Progenitor cell of endocrine pancreas (in vitro differentiated cells): ENCODE data around the gene SPEM1. TPM values are rescaled to one million over a fixed set of nuclear protein-coding genes. Genes with fewer than 3 reads are reported as not detected.

Source experiments
- DNase-seq: peaks from one replicate; pipeline ENCODE4 v3.0.0; 2021; ENCODE audit warnings: low spot score; ENCODE audit not compliant: unreplicated experiment
- H3K27ac Mint-ChIP-seq: 2 replicates; pipeline ENCODE4 v1.8.0; 2021; ENCODE audit warnings: mild to moderate bottlenecking, moderate library complexity, mixed read lengths
- H3K27me3 Mint-ChIP-seq: 2 replicates; pipeline ENCODE4 v1.8.0; 2021; ENCODE audit warnings: mixed read lengths
- H3K36me3 Mint-ChIP-seq: 2 replicates; pipeline ENCODE4 v1.8.0; 2022; ENCODE audit warnings: mixed read lengths; ENCODE audit not compliant: insufficient read depth
- H3K4me1 Mint-ChIP-seq: 2 replicates; pipeline ENCODE4 v1.8.0; 2021; ENCODE audit warnings: low read depth, mixed read lengths
- H3K4me3 Mint-ChIP-seq: 2 replicates; pipeline ENCODE4 v1.8.0; 2021; ENCODE audit warnings: low read depth, mild to moderate bottlenecking, moderate library complexity, mixed read lengths
- H3K9me3 Mint-ChIP-seq: 2 replicates; pipeline ENCODE4 v1.8.0; 2021; ENCODE audit warnings: low read depth, mixed read lengths
- CTCF ChIP-seq: fragments of 200-600 bp; sonication (generic); IDR thresholded peaks from one replicate; pipeline ENCODE4 v1.5.0; 2021; ENCODE audit warnings: antibody characterized with exemption, mild to moderate bottlenecking; ENCODE audit not compliant: unreplicated experiment
- long read RNA-seq: library from polyadenylated mRNA; unstranded; transcript quantifications from one replicate; pipeline ENCODE4 v2.0.0, GENCODE V29; 2020
- total RNA-seq: library from RNA; stranded (reverse); gene quantifications from 2 replicates; pipeline ENCODE4 v1.2.1, GENCODE V29; 2021

SPEM1 gene
- not detected in 2 replicates for total RNA-seq
- long read RNA-seq: 0 reads

- no peak for DNase-seq
- no peaks in the 10 kb centered on the region for H3K36me3 Mint-ChIP-seq
- no peak for TF ChIP-seq CTCF
- H3K4me3 Mint-ChIP-seq: no peak within 1 kb of the TSS
- peaks cover 7% of the 10 kb centered on the region for H3K4me1 Mint-ChIP-seq
- H3K27ac Mint-ChIP-seq: peak within 1 kb of the TSS; percentile 88
- no peaks in the 10 kb centered on the region for H3K27me3 Mint-ChIP-seq
- no peaks in the 10 kb centered on the region for H3K9me3 Mint-ChIP-seq
Observed at GRCh38 chr17:7419819-7420610, at the start of gene SPEM1. Gene SPEM1, plus strand, starts transcription at chr17:7420324. Its CDS starts 61 bp downstream, at chr17:7420385.

GRCh38 chr17:7370853-7371252, 49.3 kb upstream of the SPEM1 start:
- H3K36me3 Mint-ChIP-seq: no peaks in the 10 kb centered on the region
- no peak overlapping the region for H3K27ac Mint-ChIP-seq
- H3K27me3 Mint-ChIP-seq: peaks cover 15% of the 10 kb centered on the region
- H3K9me3 Mint-ChIP-seq: no peaks in the 10 kb centered on the region
- H3K4me3 Mint-ChIP-seq: no peak overlapping the region
- DNase-seq: no peak
- no peaks in the 10 kb centered on the region for H3K4me1 Mint-ChIP-seq
- no peak for TF ChIP-seq CTCF

- no peak for DNase-seq
- Mint-ChIP-seq H3K4me3 (no peak overlapping the region), H3K4me1 (no peaks in the 10 kb centered on the region), H3K27ac (no peak overlapping the region), H3K36me3 (no peaks in the 10 kb centered on the region), H3K9me3 (peaks cover 4% of the 10 kb centered on the region), H3K27me3 (peaks cover 13% of the 10 kb centered on the region)
- TF ChIP-seq CTCF: no peak
Observed at GRCh38 chr17:7374353-7374752, 45.8 kb upstream of the SPEM1 start.

GRCh38 chr17:7379134-7379533, 41.0 kb upstream of the SPEM1 start:
- Mint-ChIP-seq H3K9me3 (peaks cover 5% of the 10 kb centered on the region), H3K36me3 (no peaks in the 10 kb centered on the region), H3K27ac (no peak overlapping the region), H3K4me3 (no peak overlapping the region), H3K27me3 (peaks cover 34% of the 10 kb centered on the region), H3K4me1 (peaks cover 8% of the 10 kb centered on the region)
- TF ChIP-seq CTCF: no peak
- DNase-seq: no peak

- TF ChIP-seq CTCF: no peak
- peak overlapping the region; percentile 78 for H3K4me3 Mint-ChIP-seq
- no peak for DNase-seq
- H3K27ac Mint-ChIP-seq: peak overlapping the region; percentile 17
- H3K27me3 Mint-ChIP-seq: peaks cover 37% of the 10 kb centered on the region
- H3K36me3 Mint-ChIP-seq: no peaks in the 10 kb centered on the region
- peaks cover 9% of the 10 kb centered on the region for H3K4me1 Mint-ChIP-seq
- peaks cover 5% of the 10 kb centered on the region for H3K9me3 Mint-ChIP-seq
Observed at GRCh38 chr17:7380321-7380720, 39.8 kb upstream of the SPEM1 start.
